CD4-positive, CD25-positive, alpha-beta regulatory T cell (primary cell): Measurements from ENCODE around the gene COMP. TPM values are rescaled to one million over a fixed set of nuclear protein-coding genes. Genes with fewer than 3 reads are reported as not detected.

Experiments
- ATAC-seq, 2 donors: fragments of 150-1000 bp; cut with Tn5 transposase; one replicate each; pipeline ENCODE4 v1.10.0; 2021; ENCODE audit warnings: low read depth in 2 of 2, moderate number of reproducible peaks in 2 of 2, moderate library complexity in 1 of 2
- DNase-seq, 3 donors: peaks; one replicate each; pipeline versions ENCODE4 v3.0.0 to v3.0.0-alpha.2; 2012 to 2022; ENCODE audit warnings: mixed read lengths in 1 of 3
- H3K27ac ChIP-seq: one replicate; pipeline ENCODE4 v1.7.0; 2013; ENCODE audit warnings: mild to moderate bottlenecking, low read length; ENCODE audit not compliant: insufficient read depth, poor library complexity, severe bottlenecking
- H3K27me3 ChIP-seq: one replicate; pipeline ENCODE4 v1.7.0; 2013; ENCODE audit warnings: low read length; ENCODE audit not compliant: control insufficient read depth, insufficient read depth
- H3K36me3 ChIP-seq: one replicate; pipeline ENCODE4 v1.7.0; 2013; ENCODE audit warnings: mild to moderate bottlenecking, low read length, moderate library complexity; ENCODE audit not compliant: control insufficient read depth, insufficient read depth
- H3K4me1 ChIP-seq: 2 replicates; pipeline ENCODE4 v1.7.0; 2013; ENCODE audit warnings: mild to moderate bottlenecking, low read length; ENCODE audit not compliant: insufficient read depth, control insufficient read depth, poor library complexity, severe bottlenecking
- H3K4me3 ChIP-seq: one replicate; pipeline ENCODE4 v1.7.0; 2013; ENCODE audit warnings: low read depth, mild to moderate bottlenecking, low read length, moderate library complexity
- H3K9me3 ChIP-seq, 2 experiments: 1 replicate in 1 of 2; 2 replicates in 1 of 2; pipeline ENCODE4 v1.7.0; 2013; ENCODE audit warnings: low read length in 2 of 2, mild to moderate bottlenecking in 1 of 2, moderate library complexity in 1 of 2; ENCODE audit not compliant: control insufficient read depth in 2 of 2
- H3K27ac Mint-ChIP-seq, 3 donors: one replicate each; pipeline ENCODE4 v1.8.0; 2020 to 2022; ENCODE audit warnings: mild to moderate bottlenecking in 3 of 3, mixed read lengths in 3 of 3, moderate library complexity in 2 of 3
- H3K27me3 Mint-ChIP-seq: one replicate; pipeline ENCODE4 v1.8.0; 2022; ENCODE audit warnings: mild to moderate bottlenecking, mixed read lengths
- H3K36me3 Mint-ChIP-seq: one replicate; pipeline ENCODE4 v1.8.0; 2020; ENCODE audit warnings: mixed read lengths
- H3K4me1 Mint-ChIP-seq, 4 donors: one replicate each; pipeline ENCODE4 v1.8.0; 2020 to 2022; ENCODE audit warnings: mixed read lengths in 4 of 4, mild to moderate bottlenecking in 1 of 4
- H3K4me3 Mint-ChIP-seq, 4 donors: one replicate each; pipeline ENCODE4 v1.8.0; 2020 to 2022; ENCODE audit warnings: mild to moderate bottlenecking in 4 of 4, mixed read lengths in 4 of 4, moderate library complexity in 3 of 4
- H3K9me3 Mint-ChIP-seq, 7 donors: one replicate each; pipeline ENCODE4 v1.8.0; 2020 to 2022; ENCODE audit warnings: mixed read lengths in 7 of 7, mild to moderate bottlenecking in 3 of 7, moderate library complexity in 2 of 7
- polyA plus RNA-seq, 4 donors: library from polyadenylated mRNA; unstranded; fragments of 300-500 nt; fragmentation: Illumina TruSeq; gene quantifications; one replicate each; pipeline ENCODE4 v1.2.3, GENCODE V29; 2021
- total RNA-seq: library from RNA; stranded (reverse); gene quantifications from one replicate; pipeline ENCODE4 v1.2.3, GENCODE V29; 2022

Gene COMP
- total and polyA plus RNA-seq, 5 donors from 2014 or later = not detected

- Mint-ChIP-seq H3K36me3 (no peaks in the 10 kb centered on the region), H3K9me3 (peaks cover 0 to 5% (median 0%) of the 10 kb centered on the region in 7 donors), H3K27me3 (peaks cover 74% of the 10 kb centered on the region), H3K27ac (no peak overlapping the region), H3K4me3 (peak overlapping the region in 3 of 4 donors; percentile 72 to 91 (median 84)), H3K4me1 (peaks cover 0 to 48% (median 20%) of the 10 kb centered on the region in 4 donors)
- H3K36me3 ChIP-seq = no peaks in the 10 kb centered on the region
- no peak for DNase-seq
- no peak overlapping the region for H3K27ac ChIP-seq
- no peak for ATAC-seq
- H3K27me3 ChIP-seq = peaks cover 9% of the 10 kb centered on the region
- H3K4me1 ChIP-seq = peaks cover 43% of the 10 kb centered on the region
- no peaks in the 10 kb centered on the region for H3K9me3 ChIP-seq
- H3K4me3 ChIP-seq = no peak overlapping the region
Measured at GRCh38 chr19:18788529-18789421, 2.3 kb downstream of the COMP start.

- Histone ChIP-seq H3K9me3 (no peaks in the 10 kb centered on the region), H3K27ac (no peak overlapping the region), H3K4me3 (no peak overlapping the region), H3K4me1 (peaks cover 36% of the 10 kb centered on the region), H3K36me3 (no peaks in the 10 kb centered on the region), H3K27me3 (peaks cover 2% of the 10 kb centered on the region)
- Mint-ChIP-seq H3K27ac (peak overlapping the region in 2 of 3 donors; percentile 14 to 36), H3K27me3 (peaks cover 46% of the 10 kb centered on the region), H3K4me1 (peaks cover 0 to 42% (median 20%) of the 10 kb centered on the region in 4 donors), H3K4me3 (peak overlapping the region in 3 of 4 donors; percentile 52 to 71 (median 67)), H3K9me3 (peaks cover 0 to 2% (median 0%) of the 10 kb centered on the region in 7 donors), H3K36me3 (no peaks in the 10 kb centered on the region)
- peak; percentile 37 to 61 (median 59) for DNase-seq
- peak; percentile 60 to 68 for ATAC-seq
Measured at GRCh38 chr19:18785179-18786124, 5.7 kb downstream of the COMP start.

- no peak overlapping the region for H3K4me3 ChIP-seq
- peaks cover 2% of the 10 kb centered on the region for H3K27me3 ChIP-seq
- DNase-seq (no peak), ATAC-seq (no peak)
- H3K9me3 Mint-ChIP-seq = peaks cover 0 to 1% (median 0%) of the 10 kb centered on the region in 7 donors
- H3K9me3 ChIP-seq = no peaks in the 10 kb centered on the region
- no peaks in the 10 kb centered on the region for H3K36me3 Mint-ChIP-seq
- no peaks in the 10 kb centered on the region for H3K36me3 ChIP-seq
- peak overlapping the region in 1 of 4 donors; percentile 54 for H3K4me3 Mint-ChIP-seq
- peaks cover 39% of the 10 kb centered on the region for H3K27me3 Mint-ChIP-seq
- H3K27ac ChIP-seq = no peak overlapping the region
- H3K4me1 Mint-ChIP-seq = peaks cover 0 to 37% (median 19%) of the 10 kb centered on the region in 4 donors
- no peak overlapping the region for H3K27ac Mint-ChIP-seq
- H3K4me1 ChIP-seq = peaks cover 29% of the 10 kb centered on the region
Measured at GRCh38 chr19:18784786-18785120, 6.4 kb downstream of the COMP start.

- Mint-ChIP-seq H3K4me3 (peak overlapping the region in 1 of 4 donors; percentile 54), H3K9me3 (peaks cover 0 to 1% (median 0%) of the 10 kb centered on the region in 7 donors), H3K4me1 (peaks cover 0 to 32% (median 16%) of the 10 kb centered on the region in 4 donors), H3K36me3 (no peaks in the 10 kb centered on the region), H3K27me3 (peaks cover 34% of the 10 kb centered on the region), H3K27ac (peak overlapping the region in 1 of 3 donors; percentile 74)
- no peak overlapping the region for H3K27ac ChIP-seq
- H3K9me3 ChIP-seq = no peaks in the 10 kb centered on the region
- ATAC-seq (no peak), DNase-seq (no peak)
- H3K36me3 ChIP-seq = no peaks in the 10 kb centered on the region
- peaks cover 23% of the 10 kb centered on the region for H3K4me1 ChIP-seq
- H3K4me3 ChIP-seq = no peak overlapping the region
- H3K27me3 ChIP-seq = peaks cover 2% of the 10 kb centered on the region
Measured at GRCh38 chr19:18783958-18784785, 6.9 kb downstream of the COMP start.

- DNase-seq = no peak
- H3K27ac Mint-ChIP-seq = no peak overlapping the region
- H3K27ac ChIP-seq = no peak overlapping the region
Measured at GRCh38 chr19:18782559-18783225, 8.4 kb downstream of the COMP start.

GRCh38 chr19:18781885-18782527 is 9.1 kb downstream of the COMP start:
- Mint-ChIP-seq H3K9me3 (peaks cover 0 to 1% (median 0%) of the 10 kb centered on the region in 7 donors), H3K36me3 (no peaks in the 10 kb centered on the region), H3K27me3 (peaks cover 16% of the 10 kb centered on the region), H3K4me3 (no peak overlapping the region), H3K27ac (no peak overlapping the region), H3K4me1 (peaks cover 0 to 17% (median 8%) of the 10 kb centered on the region in 4 donors)
- DNase-seq (no peak), ATAC-seq (no peak)
- no peaks in the 10 kb centered on the region for H3K27me3 ChIP-seq
- no peak overlapping the region for H3K4me3 ChIP-seq
- H3K36me3 ChIP-seq = no peaks in the 10 kb centered on the region
- H3K4me1 ChIP-seq = peaks cover 10% of the 10 kb centered on the region
- H3K27ac ChIP-seq = no peak overlapping the region
- H3K9me3 ChIP-seq = no peaks in the 10 kb centered on the region

More at GRCh38 chr19:18782559-18783225, 8.4 kb downstream of the COMP start:
- Histone ChIP-seq H3K27me3 (no peaks in the 10 kb centered on the region), H3K36me3 (no peaks in the 10 kb centered on the region), H3K4me1 (peaks cover 14% of the 10 kb centered on the region), H3K4me3 (no peak overlapping the region), H3K9me3 (no peaks in the 10 kb centered on the region)
- H3K27me3 Mint-ChIP-seq = peaks cover 23% of the 10 kb centered on the region
- H3K4me3 Mint-ChIP-seq = no peak overlapping the region
- ATAC-seq = no peak
- peaks cover 0 to 1% (median 0%) of the 10 kb centered on the region in 7 donors for H3K9me3 Mint-ChIP-seq
- no peaks in the 10 kb centered on the region for H3K36me3 Mint-ChIP-seq
- peaks cover 0 to 21% (median 13%) of the 10 kb centered on the region in 4 donors for H3K4me1 Mint-ChIP-seq
